OCI-LY1 (cell line): ENCODE data around the gene RPTN.

Source experiments
- H2AFZ ChIP-seq: fragments of 200-600 bp; sonication (generic), shearing (Covaris generic); 2 replicates; pipeline ENCODE4 v1.6.0; 2014; ENCODE audit warnings: antibody characterized with exemption, mild to moderate bottlenecking, low read length
- H3F3A ChIP-seq: fragments of 200-600 bp; sonication (generic), shearing (Covaris generic); 2 replicates; pipeline ENCODE4 v1.6.0; 2014; ENCODE audit warnings: mild to moderate bottlenecking, antibody characterized with exemption, low read length, moderate library complexity; ENCODE audit not compliant: insufficient read depth
- H3K27ac ChIP-seq: fragments of 200-600 bp; sonication (generic); 2 replicates; pipeline ENCODE4 v1.5.1; 2014; ENCODE audit warnings: low read length, mixed run types, mild to moderate bottlenecking, low read depth; ENCODE audit not compliant: poor library complexity, severe bottlenecking
- H3K27me3 ChIP-seq: fragments of 200-600 bp; sonication (generic); 2 replicates; pipeline ENCODE4 v1.6.0; 2014; ENCODE audit warnings: antibody characterized with exemption, mild to moderate bottlenecking, low read length, moderate library complexity; ENCODE audit not compliant: insufficient read depth
- H3K36me3 ChIP-seq: fragments of 200-600 bp; sonication (generic); 2 replicates; pipeline ENCODE4 v1.6.1; 2014; ENCODE audit warnings: mild to moderate bottlenecking, antibody characterized with exemption, low read length, moderate library complexity, mixed read lengths; ENCODE audit not compliant: insufficient read depth
- H3K4me1 ChIP-seq: fragments of 200-600 bp; sonication (generic); 2 replicates; pipeline ENCODE4 v1.5.1; 2014; ENCODE audit warnings: mild to moderate bottlenecking, low read length, moderate library complexity; ENCODE audit not compliant: insufficient read depth, severe bottlenecking
- H3K4me2 ChIP-seq: fragments of 200-600 bp; sonication (generic), shearing (Covaris generic); 2 replicates; pipeline ENCODE4 v1.6.1; 2014; ENCODE audit warnings: low read length
- H3K4me3 ChIP-seq: fragments of 200-600 bp; sonication (generic); 2 replicates; pipeline ENCODE4 v1.5.1; 2014; ENCODE audit warnings: low read length, low read depth, mild to moderate bottlenecking, mixed read lengths; ENCODE audit not compliant: poor library complexity, severe bottlenecking
- H3K79me2 ChIP-seq: fragments of 200-600 bp; shearing (Covaris generic); 2 replicates; pipeline ENCODE4 v1.6.1; 2016; ENCODE audit warnings: mixed run types, low read length, mixed read lengths; ENCODE audit not compliant: insufficient read depth
- H3K9ac ChIP-seq: fragments of 200-600 bp; sonication (generic), shearing (Covaris generic); 2 replicates; pipeline ENCODE4 v1.6.1; 2014; ENCODE audit warnings: mild to moderate bottlenecking, low read length, mixed read lengths
- H3K9me2 ChIP-seq: fragments of 200-600 bp; sonication (generic), shearing (Covaris generic); 2 replicates; pipeline ENCODE4 v1.6.1; 2014; ENCODE audit warnings: low read depth, mild to moderate bottlenecking, low read length, mixed read lengths
- H3K9me3 ChIP-seq: fragments of 200-600 bp; shearing (Covaris generic); 2 replicates; pipeline ENCODE4 v1.6.1; 2014; ENCODE audit warnings: low read length, mixed read lengths
- H4K20me1 ChIP-seq: fragments of 200-600 bp; sonication (generic), shearing (Covaris generic); 2 replicates; pipeline ENCODE4 v1.6.0; 2016; ENCODE audit warnings: mild to moderate bottlenecking, low read length; ENCODE audit not compliant: insufficient read depth
- CTCF ChIP-seq: fragments of 200-600 bp; sonication (generic), shearing (Covaris generic); IDR thresholded peaks from 2 replicates; pipeline ENCODE4 v1.5.1; 2017; ENCODE audit warnings: mild to moderate bottlenecking, antibody characterized with exemption, low read length, moderate library complexity, mixed read lengths
- EZH2 ChIP-seq: fragments of 200-600 bp; sonication (generic), shearing (Covaris generic); IDR thresholded peaks from 2 replicates; pipeline ENCODE4 v1.8.0; 2017; ENCODE audit warnings: borderline replicate concordance, mixed run types, mild to moderate bottlenecking, antibody characterized with exemption, low read length, moderate library complexity, mixed read lengths

The RPTN gene

GRCh38 chr1:152191711-152192110 is 32.7 kb upstream of the RPTN start:
- Histone ChIP-seq H3K9ac (no peak overlapping the region), H2AFZ (no peak overlapping the region), H3K27ac (no peak overlapping the region), H3K36me3 (no peaks in the 10 kb centered on the region), H3K4me3 (no peak overlapping the region), H4K20me1 (no peaks in the 10 kb centered on the region), H3K9me2 (no peaks in the 10 kb centered on the region), H3K9me3 (no peaks in the 10 kb centered on the region), H3F3A (no peaks in the 10 kb centered on the region), H3K4me2 (no peak overlapping the region), H3K27me3 (no peaks in the 10 kb centered on the region), H3K79me2 (no peaks in the 10 kb centered on the region), H3K4me1 (peaks cover 9% of the 10 kb centered on the region)
- TF ChIP-seq CTCF (no peak), EZH2 (no peak)

- peaks cover 9% of the 10 kb centered on the region for H3K4me1 ChIP-seq
- no peaks in the 10 kb centered on the region for H3K27me3 ChIP-seq
- no peak overlapping the region for H3K27ac ChIP-seq
- no peaks in the 10 kb centered on the region for H3F3A ChIP-seq
- H3K4me3 ChIP-seq = no peak overlapping the region
- no peak overlapping the region for H3K4me2 ChIP-seq
- no peaks in the 10 kb centered on the region for H3K79me2 ChIP-seq
- H3K9me2 ChIP-seq = no peaks in the 10 kb centered on the region
- H4K20me1 ChIP-seq = no peaks in the 10 kb centered on the region
- TF ChIP-seq EZH2 (no peak), CTCF (no peak)
- H3K9me3 ChIP-seq = no peaks in the 10 kb centered on the region
- H3K9ac ChIP-seq = no peak overlapping the region
- H3K36me3 ChIP-seq = no peaks in the 10 kb centered on the region
- no peak overlapping the region for H2AFZ ChIP-seq
Measured at GRCh38 chr1:152191260-152191659, 32.2 kb upstream of the RPTN start.

GRCh38 chr1:152190589-152190988 is 31.6 kb upstream of the RPTN start:
- Histone ChIP-seq H3K27ac (no peak overlapping the region), H3K9me2 (no peaks in the 10 kb centered on the region), H3K9ac (no peak overlapping the region), H3F3A (no peaks in the 10 kb centered on the region), H3K27me3 (no peaks in the 10 kb centered on the region), H3K9me3 (no peaks in the 10 kb centered on the region), H4K20me1 (no peaks in the 10 kb centered on the region), H3K4me2 (no peak overlapping the region), H2AFZ (no peak overlapping the region), H3K4me3 (no peak overlapping the region), H3K36me3 (no peaks in the 10 kb centered on the region), H3K4me1 (peaks cover 9% of the 10 kb centered on the region), H3K79me2 (no peaks in the 10 kb centered on the region)
- no peak for TF ChIP-seq CTCF
- no peak for TF ChIP-seq EZH2
